Measurements from ENCODE around the gene PFN3. TPM values are rescaled to one million over a fixed set of nuclear protein-coding genes. Genes with fewer than 3 reads are reported as not detected.

PFN3 gene
- total RNA-seq, 2 experiments from 2014 or later = not detected

DNA sequence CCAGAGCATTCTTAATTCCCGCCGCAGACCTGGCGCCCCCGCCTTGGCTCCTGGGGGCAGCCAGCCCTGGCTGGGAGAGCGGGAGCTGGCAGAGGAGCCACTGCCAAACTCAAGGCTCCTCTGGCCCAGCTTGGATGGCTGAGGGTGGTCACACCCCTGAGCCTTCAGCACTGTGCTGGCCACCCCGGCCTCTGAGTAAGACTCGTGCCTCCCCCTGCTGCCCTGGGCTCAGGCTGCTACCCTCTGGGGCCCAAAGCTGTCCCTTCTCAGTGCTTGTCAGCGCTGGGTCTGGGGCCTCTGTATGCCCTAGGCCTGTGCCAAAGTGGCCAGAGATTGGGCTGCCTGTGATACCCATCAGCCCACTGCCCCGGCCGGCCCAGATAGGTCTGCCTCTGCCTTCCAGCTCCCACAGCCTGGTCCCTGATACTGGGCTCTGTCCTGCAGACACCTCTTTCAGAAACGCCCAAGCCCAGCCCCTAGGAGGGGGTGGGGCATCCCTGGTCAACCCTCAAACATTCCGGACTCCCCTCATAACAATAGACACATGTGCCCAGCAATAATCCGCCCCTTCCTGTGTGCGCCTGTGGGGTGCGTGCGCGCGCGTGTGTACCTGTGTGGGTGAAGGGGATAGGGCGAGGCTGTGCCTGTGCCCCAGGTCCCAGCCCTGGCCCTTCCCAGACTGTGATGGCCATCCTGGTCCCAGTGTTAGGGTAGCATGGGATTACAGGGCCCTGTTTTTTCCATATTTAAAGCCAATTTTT lies 41.8 kb upstream of the PFN3 start:
- H3K4me3 ChIP-seq (ENCODE audit: low read length) = no peak overlapping the region
- Mint-ChIP-seq H3K27ac (peak overlapping the region; percentile 88), H3K27me3 (no peaks in the 10 kb centered on the region), H3K36me3 (ENCODE audit: low read depth) (peaks cover 71% of the 10 kb centered on the region), H3K4me1 (ENCODE audit: low read depth) (peaks cover 66% of the 10 kb centered on the region), H3K4me3 (peak overlapping the region; percentile 12), H3K9me3 (no peaks in the 10 kb centered on the region)
- ChIA-PET POLR2A (interaction anchor here (0.7 to 15.3 kb wide), 4 partner anchors 12 to 39 kb away, joined by 4 to 661 read pairs (median 260); partner anchors contain the start of genes F12, GRK6 and PFN3), CTCF (interaction anchor here (1.3 to 16.6 kb wide), 3 partner anchors 11 to 37 kb away, joined by 5 to 352 read pairs (median 61); partner anchors contain the start of genes F12 and PFN3)
- no peaks in the 10 kb centered on the region for H3K27me3 ChIP-seq (ENCODE audit: control insufficient read depth in 1 of 2, insufficient read depth in 2 of 2, low read length in 2 of 2)
- H3K36me3 ChIP-seq (ENCODE audit: insufficient read depth, low read length) = peaks cover 56% of the 10 kb centered on the region
- ATAC-seq (ENCODE audit: poor library complexity) (no peak), DNase-seq (peak in 1 of 14 experiments; percentile 20)
- no peaks in the 10 kb centered on the region for H3K9me3 ChIP-seq (ENCODE audit: control insufficient read depth in 1 of 2, insufficient read depth in 1 of 2, low read length in 2 of 2)
- H3K4me1 ChIP-seq (ENCODE audit: insufficient read depth, low read length) = peaks cover 92% of the 10 kb centered on the region
- TF ChIP-seq, protein P1, sequence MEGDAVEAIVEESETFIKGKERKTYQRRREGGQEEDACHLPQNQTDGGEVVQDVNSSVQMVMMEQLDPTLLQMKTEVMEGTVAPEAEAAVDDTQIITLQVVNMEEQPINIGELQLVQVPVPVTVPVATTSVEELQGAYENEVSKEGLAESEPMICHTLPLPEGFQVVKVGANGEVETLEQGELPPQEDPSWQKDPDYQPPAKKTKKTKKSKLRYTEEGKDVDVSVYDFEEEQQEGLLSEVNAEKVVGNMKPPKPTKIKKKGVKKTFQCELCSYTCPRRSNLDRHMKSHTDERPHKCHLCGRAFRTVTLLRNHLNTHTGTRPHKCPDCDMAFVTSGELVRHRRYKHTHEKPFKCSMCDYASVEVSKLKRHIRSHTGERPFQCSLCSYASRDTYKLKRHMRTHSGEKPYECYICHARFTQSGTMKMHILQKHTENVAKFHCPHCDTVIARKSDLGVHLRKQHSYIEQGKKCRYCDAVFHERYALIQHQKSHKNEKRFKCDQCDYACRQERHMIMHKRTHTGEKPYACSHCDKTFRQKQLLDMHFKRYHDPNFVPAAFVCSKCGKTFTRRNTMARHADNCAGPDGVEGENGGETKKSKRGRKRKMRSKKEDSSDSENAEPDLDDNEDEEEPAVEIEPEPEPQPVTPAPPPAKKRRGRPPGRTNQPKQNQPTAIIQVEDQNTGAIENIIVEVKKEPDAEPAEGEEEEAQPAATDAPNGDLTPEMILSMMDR (IDR thresholded peaks at IDR 0.05) = no peak
- intact Hi-C loops (cut with DNase I, micrococcal nuclease) = no loop called here
- H3K27ac ChIP-seq (ENCODE audit: low read depth in 1 of 2, low read length in 2 of 2) = peak overlapping the region in 1 of 2 donors; percentile 78

DNA sequence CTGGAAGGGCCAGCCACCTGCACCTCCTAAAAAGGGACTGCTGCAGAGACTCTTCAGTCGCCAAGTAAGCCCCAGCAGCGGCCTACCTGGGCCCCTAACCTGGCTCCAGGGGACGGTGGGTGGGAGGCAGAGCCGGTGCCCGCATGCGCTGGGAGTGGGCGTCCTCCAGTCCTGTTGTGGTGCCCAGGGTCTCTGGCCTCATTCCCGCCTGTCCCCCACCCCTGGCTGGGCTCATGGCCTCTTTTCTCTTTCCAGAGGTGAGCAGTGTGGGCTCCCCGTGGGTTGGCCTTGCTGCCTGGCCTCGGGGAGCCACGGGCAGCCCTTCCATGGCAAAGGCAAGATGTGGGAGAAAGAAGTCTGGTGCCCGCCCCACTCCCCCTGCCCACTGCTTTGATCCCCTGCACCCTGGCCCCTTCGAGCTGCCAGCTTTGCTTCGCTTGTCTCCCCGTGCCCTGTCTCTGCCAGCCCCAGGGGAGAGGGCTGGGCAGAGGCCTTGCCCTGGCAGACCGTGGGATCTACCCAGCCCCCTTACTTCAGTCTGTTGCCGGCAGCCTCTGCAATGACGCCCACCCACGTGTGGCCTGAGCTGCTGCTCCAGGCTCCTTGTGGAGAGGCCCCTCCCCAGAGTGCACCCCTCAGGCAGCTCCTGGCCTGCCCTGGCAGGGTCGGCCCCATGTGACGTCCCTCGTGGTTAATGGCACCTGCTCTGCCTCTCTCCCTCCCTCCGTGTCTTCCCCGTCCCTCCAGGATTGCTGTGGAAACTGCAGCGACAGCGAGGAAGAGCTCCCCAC lies 40.7 kb upstream of the PFN3 start:
- Histone ChIP-seq H3K4me1 (ENCODE audit: insufficient read depth, low read length) (peaks cover 98% of the 10 kb centered on the region), H3K27ac (ENCODE audit: low read depth in 1 of 2, low read length in 2 of 2) (peak overlapping the region; percentile 78 to 87), H3K9me3 (ENCODE audit: control insufficient read depth in 1 of 2, insufficient read depth in 1 of 2, low read length in 2 of 2) (no peaks in the 10 kb centered on the region), H3K36me3 (ENCODE audit: insufficient read depth, low read length) (peaks cover 65% of the 10 kb centered on the region), H3K4me3 (ENCODE audit: low read length) (no peak overlapping the region), H3K27me3 (ENCODE audit: control insufficient read depth in 1 of 2, insufficient read depth in 2 of 2, low read length in 2 of 2) (no peaks in the 10 kb centered on the region)
- peaks cover 75% of the 10 kb centered on the region for H3K4me1 Mint-ChIP-seq (ENCODE audit: low read depth)
- no peaks in the 10 kb centered on the region for H3K27me3 Mint-ChIP-seq
- no peaks in the 10 kb centered on the region for H3K9me3 Mint-ChIP-seq
- POLR2A ChIA-PET = interaction anchor here (0.7 to 15.3 kb wide), 6 partner anchors 8 to 57 kb away, joined by 3 to 661 read pairs (median 12); partner anchors contain the start of gene GRK6
- H3K27ac Mint-ChIP-seq = peak overlapping the region; percentile 88
- no peak overlapping the region for H3K4me3 Mint-ChIP-seq
- H3K36me3 Mint-ChIP-seq (ENCODE audit: low read depth) = peaks cover 82% of the 10 kb centered on the region
- DNase-seq (peak in 1 of 14 experiments; percentile 19), ATAC-seq (ENCODE audit: poor library complexity) (no peak)
- CTCF ChIA-PET = interaction anchor here (1.3 to 7.7 kb wide), 3 partner anchors 10 to 38 kb away, joined by 5 to 61 read pairs (median 39); no protein-coding TSS in a partner anchor
- TF ChIP-seq, protein P1 (IDR thresholded peaks at IDR 0.05) = no peak
- intact Hi-C loops (cut with DNase I, micrococcal nuclease) = no loop called here

DNA sequence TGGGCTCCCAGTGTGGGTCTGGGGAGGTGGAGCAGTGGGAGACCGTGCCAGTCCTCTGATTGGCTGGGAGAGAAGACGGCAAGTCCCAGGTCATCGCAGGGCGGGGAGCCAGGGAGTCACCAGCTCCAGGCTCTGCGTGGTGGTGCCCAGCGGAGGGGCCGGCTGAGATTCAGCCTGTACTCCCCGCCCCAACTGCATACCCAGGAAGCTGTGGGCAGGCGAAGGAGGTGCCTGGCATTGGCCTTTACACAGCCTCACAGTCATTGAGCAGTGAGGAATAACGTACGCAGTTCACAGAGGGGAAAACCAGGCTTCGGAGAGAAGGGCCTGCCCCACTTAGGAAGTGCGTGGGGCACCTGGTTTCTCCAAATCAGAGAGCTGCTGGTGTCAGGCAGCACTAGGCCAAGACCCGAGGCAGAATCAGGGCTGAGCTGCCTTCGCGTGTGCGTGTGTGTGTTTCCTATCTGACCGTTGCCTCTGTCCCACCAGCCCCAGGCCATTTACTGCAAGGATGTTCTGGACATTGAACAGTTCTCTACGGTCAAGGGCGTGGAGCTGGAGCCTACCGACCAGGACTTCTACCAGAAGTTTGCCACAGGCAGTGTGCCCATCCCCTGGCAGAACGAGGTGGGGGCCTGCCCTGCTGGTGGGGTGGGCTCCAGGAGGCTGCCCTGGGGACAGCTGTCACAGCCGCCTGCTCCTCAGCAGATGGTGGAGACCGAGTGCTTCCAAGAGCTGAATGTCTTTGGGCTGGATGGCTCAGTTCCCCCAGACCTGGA lies 39.9 kb upstream of the PFN3 start:
- Mint-ChIP-seq H3K36me3 (ENCODE audit: low read depth) (peaks cover 83% of the 10 kb centered on the region), H3K27ac (peak overlapping the region; percentile 88), H3K27me3 (no peaks in the 10 kb centered on the region), H3K4me1 (ENCODE audit: low read depth) (peaks cover 67% of the 10 kb centered on the region), H3K4me3 (peak overlapping the region; percentile 44), H3K9me3 (no peaks in the 10 kb centered on the region)
- ChIA-PET CTCF (interaction anchor here (1.2 to 7.7 kb wide), 3 partner anchors 9 to 37 kb away, joined by 4 to 61 read pairs (median 39); no protein-coding TSS in a partner anchor), POLR2A (interaction anchor here (0.8 to 15.3 kb wide), 10 partner anchors 8 to 64 kb away, joined by 3 to 661 read pairs (median 5); partner anchors contain the start of gene GRK6)
- Histone ChIP-seq H3K36me3 (ENCODE audit: insufficient read depth, low read length) (peaks cover 73% of the 10 kb centered on the region), H3K4me3 (ENCODE audit: low read length) (no peak overlapping the region), H3K27ac (ENCODE audit: low read depth in 1 of 2, low read length in 2 of 2) (peak overlapping the region; percentile 78 to 87), H3K9me3 (ENCODE audit: control insufficient read depth in 1 of 2, insufficient read depth in 1 of 2, low read length in 2 of 2) (no peaks in the 10 kb centered on the region), H3K27me3 (ENCODE audit: control insufficient read depth in 1 of 2, insufficient read depth in 2 of 2, low read length in 2 of 2) (no peaks in the 10 kb centered on the region), H3K4me1 (ENCODE audit: insufficient read depth, low read length) (peaks cover 98% of the 10 kb centered on the region)
- intact Hi-C loops (cut with DNase I, micrococcal nuclease) = no loop called here
- peak; percentile 65 for ATAC-seq (ENCODE audit: poor library complexity)
- DNase-seq = peak in 7 of 14 experiments; percentile 35 to 91 (median 56)
- TF ChIP-seq, protein P1 (IDR thresholded peaks at IDR 0.05) = no peak

Measured in CD4-positive, alpha-beta T cell (primary cell).